HS-5 (cell line): ENCODE measurements around the gene SOX14.

Experiments used
- DNase-seq: peaks from one replicate; pipeline ENCODE4 v3.0.0-alpha.2; 2012; ENCODE audit warnings: low read depth

SOX14 gene

DNA sequence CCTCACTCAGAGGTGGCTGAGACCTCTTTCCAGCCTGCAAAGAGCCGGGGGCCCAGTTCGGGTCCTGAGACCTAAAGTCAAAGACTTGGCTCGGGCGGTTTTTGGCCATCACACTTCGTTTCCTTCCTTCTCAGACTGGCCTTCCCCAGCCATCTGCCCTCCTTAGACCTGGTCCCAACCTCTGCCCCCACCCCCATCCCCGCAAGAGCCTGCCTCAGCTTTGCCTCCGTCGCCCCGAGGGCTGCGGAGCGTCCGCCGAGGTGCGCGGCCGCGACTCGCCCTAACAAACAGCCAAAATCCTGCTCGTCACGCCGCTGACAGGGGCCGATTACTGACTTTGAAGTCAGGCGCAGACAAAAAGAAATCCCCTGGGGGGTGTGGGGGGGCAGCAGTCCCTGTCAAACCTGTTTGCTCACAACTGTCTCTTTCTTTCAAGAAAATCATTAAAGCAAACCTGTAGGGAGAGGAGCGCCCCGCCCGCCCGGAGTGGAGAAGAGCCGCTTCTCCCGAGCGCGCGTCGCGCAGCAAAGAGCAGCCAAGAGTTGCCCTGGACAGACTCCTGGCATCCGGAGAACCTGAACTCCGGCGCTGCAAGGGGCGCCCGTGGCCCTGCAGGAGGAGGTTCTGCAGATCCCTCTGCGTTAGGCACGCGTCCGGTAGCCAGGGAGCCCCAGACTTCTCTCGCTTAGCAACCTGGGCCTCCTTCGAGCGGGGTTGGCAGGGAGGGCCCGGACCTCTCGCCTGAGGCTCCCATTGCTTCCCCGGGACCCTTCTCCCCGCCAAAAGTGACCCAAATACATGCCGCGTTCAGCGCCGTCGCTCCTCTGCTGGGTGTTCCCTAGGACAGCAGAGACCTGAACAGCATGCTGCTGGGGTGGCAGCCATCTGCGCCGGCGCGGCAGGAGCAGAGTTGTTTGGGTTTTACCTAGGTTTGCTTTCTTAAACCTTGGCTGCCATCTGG is 4.5 kb downstream of the SOX14 start:
- no peak for DNase-seq

DNA sequence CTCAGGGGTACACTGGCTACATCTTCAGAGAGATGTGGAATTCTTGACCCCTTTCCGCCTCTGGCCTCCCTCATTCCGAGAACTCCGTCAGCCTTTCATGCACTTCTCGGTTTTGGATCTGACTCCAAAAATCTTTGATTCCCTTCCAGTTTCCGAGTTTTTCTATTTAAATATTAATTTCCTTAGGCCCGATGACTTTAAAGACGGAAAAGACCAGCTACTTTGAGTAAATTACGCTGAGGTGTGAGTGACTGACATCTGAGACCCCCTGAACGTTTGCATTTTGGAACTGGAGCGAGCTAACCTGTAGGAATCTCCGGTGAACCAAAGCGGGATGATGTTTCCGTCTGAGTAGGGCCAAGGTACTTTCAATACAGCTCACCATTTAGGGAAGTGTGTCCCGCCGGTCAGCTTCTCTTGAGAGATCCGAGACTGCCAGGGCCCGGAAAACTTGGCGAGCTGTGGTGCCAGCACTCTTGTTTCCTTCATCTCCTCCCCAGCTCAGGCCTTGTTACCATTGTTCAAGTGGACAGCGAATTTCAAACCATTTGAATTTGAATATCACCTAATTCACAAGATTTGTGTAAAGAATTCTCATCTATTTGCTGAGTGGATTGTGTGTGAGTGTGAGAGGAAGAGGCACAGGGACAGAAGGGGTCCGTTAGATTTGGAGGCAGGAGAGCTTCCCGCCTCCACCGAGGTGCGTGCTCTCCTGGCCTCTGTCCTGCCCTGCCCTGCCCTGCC is 5.4 kb downstream of the SOX14 start:
- DNase-seq, result no peak

DNA sequence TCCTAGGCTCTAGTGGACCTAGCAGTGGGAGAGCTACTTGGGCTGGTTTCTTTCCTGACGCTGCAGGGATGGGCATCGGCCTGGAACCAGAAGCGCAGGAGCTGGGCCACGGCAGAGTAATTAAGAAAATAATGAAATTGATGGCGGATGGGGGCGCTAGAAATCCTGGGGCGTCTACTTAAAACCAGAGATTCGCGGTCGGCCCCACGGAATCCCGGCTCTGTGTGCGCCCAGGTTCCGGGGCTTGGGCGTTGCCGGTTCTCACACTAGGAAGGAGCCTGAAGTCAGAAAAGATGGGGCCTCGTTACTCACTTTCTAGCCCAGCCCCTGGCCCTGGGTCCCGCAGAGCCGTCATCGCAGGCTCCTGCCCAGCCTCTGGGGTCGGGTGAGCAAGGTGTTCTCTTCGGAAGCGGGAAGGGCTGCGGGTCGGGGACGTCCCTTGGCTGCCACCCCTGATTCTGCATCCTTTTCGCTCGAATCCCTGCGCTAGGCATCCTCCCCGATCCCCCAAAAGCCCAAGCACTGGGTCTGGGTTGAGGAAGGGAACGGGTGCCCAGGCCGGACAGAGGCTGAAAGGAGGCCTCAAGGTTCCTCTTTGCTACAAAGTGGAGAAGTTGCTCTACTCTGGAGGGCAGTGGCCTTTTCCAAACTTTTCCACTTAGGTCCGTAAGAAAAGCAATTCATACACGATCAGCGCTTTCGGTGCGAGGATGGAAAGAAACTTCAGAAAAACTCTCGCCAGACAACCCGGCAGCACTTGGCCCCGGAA is 6.1 kb downstream of the SOX14 start:
- DNase-seq, result no peak

DNA sequence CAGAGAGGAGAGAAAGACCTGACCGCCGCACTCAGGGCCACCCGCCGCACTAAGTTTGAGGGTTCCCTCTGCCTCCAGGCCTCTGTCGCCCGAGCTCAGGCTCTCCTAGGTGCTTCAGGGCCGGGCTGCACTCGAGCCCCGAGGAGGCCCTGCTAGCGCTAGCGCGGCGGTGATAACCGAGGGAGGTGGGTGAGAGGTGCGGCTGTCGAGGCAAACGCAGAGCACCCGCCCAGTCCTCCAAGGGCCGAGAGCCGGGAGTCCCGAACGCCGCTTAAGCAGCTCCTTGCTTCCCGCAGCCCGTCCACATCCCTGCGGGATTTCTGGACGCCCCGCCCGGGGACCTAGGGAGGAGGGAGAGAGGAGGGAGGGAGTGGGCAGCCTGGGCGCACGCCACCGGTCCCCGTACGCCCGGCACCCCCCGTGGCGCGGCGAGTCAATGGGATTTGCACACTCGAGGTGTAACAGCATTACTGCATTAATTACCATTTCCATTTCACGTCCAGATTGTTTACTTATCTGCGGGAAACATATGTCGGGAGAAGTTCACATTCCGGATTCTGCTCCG is 6.8 kb downstream of the SOX14 start:
- DNase-seq, result no peak

DNA sequence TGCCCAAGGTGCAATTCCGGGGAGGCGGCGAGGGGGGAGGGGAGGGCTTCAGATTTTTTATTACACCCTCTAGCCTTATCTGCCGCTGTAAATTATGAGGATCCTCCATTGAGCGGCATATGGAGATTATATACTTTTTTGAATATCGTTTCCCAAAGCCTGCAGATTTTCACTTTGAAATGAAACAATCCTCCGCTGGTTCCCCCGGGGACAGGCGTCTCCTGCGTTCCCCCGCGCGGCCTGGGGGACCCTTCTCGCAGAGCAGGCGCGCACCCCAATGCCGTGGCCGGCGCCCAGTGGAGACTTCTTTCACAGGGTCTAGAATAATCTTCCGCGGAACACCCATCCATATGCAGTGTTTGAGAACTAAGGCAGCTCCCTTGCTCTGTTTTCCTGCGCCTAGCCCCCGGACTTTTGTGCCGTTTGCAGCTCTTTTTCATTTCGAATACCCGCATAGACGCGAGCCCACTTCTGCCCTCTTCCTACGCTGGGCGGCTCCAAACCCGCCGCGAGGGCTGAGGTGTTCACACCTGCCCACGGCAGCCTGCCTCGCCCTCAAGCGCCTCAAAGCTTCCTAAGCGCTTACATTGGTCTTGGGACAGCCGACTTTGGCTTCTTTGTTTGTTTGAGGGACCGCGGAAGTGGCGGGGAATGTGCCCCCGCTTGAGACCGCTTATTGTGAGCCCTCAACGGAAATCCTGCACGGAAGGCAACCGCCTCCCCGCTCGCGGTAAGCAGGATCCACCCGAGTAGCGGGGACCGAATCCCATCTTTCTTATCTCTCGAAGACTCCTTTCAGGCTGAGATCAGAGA is 7.5 kb downstream of the SOX14 start:
- no peak for DNase-seq

DNA sequence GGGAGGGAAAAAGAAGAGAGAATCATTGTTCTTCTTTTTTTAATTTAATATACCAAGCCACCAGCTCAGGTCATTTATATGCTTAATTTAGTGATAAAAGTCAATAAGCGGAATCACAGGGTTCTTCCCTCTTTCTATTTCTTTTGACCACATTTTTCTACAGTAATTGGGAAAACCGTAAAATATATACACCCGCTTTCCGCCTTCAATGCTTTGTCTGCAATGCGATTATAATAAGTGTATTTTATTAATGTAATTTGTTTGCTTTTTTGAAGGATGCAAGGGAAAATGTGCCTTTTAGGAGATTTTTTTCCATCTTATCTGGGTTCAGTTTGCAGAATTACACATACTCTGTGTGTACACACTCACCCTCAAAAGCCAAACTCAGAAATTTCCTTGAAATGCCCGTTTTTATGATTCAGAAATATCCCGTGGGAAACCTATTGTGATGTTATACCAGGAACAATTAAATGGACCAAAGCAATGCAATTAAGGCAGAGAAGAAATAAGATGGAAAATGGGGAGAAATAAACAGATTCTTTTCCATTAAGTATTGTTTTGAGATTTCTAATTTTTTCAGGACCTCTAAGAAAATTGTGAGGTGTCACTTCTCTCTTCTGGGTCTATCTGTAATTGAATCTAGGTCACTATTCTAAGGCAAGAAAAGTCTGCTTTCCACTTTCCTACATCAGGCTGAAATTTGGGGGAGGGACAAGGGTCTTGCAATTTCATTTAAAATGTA is 8.3 kb downstream of the SOX14 start:
- no peak for DNase-seq

DNA sequence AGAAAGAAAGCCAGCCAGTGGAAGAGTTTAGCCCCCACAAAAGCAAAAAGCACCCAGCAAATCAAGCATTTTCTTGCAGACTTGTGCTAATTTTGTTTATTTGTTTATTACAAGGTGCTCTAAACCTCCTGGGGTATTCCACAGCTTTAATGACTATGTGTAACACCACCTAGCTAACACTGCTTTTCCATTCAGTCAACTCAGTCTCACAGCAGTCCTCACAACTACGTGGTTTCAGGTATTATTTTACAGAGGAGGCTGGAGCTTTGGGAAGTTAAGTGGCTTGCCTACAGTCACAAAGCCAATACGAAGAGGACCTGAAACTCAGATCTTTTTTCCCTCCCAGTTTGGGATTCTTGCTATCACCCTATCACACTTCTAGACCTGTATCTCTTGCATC is 14.8 kb downstream of the SOX14 start:
- no peak for DNase-seq

DNA sequence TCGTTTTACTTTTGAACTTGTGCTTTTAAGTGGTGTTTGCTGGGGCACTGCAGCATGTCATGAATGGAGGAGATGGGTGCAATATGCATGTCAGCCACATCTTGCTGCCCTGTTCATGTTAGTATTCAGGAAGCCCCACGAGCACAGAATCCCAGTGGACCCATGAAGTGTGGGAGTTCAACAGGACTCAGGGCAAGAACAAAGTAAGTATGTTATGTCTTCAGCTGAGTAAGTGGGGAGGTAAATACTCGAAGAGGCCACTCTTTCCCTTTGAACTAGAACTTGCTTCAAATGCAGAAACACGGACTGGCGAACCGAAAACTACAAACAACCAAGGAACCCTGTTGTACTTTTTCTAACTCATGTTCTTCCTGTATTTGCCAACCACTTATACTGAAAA is 23.4 kb downstream of the SOX14 start:
- no peak for DNase-seq

DNA sequence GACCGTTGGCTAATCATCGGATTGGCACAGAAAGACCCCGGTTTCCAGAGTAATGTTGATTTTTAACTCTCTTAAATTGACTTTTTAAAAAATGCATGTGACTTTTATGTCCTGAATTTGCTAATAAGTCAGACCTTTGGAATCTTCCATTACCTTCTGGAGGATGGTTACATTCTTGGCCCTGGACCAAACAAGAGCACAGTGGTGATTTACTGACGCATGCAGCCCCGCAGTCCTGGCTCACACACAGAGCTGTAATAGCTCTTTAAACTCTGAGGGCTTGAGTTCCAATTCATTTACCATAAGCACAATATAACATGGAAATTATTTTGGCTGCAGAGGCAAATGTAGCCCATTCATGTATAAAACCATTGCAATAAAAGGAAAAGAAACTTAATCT is 25.1 kb downstream of the SOX14 start:
- DNase-seq, result no peak

DNA sequence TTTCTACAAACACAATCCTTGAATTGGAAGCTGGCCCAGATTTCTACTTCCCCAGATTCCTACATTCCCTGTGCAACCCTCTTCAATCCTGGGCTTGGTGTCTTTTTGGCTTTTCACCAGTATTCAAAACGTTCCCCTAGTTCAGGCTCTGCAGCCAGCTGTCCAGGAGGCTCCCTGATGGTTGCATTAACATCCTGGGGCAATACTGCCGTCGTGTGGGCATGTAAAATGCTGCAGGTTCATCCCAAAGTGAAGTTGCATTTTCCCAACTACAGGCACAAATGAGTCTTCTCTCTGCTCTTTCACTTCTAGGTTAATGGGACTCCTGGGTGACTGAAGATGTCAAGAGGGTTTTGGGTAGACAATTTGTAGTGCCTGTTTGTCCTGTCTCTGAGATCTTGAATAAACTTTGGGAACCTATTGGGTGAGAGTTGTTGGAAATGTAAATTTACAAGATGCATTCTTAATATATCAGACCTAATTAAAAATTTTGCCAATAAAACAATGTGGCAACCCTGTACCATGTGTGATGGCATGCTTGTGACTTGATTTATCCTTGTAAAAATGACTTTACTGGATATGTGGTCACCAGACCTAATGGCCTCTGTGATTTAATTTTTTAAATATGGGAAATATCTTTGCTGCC is 28.6 kb downstream of the SOX14 start:
- DNase-seq, result peak; percentile 0

DNA sequence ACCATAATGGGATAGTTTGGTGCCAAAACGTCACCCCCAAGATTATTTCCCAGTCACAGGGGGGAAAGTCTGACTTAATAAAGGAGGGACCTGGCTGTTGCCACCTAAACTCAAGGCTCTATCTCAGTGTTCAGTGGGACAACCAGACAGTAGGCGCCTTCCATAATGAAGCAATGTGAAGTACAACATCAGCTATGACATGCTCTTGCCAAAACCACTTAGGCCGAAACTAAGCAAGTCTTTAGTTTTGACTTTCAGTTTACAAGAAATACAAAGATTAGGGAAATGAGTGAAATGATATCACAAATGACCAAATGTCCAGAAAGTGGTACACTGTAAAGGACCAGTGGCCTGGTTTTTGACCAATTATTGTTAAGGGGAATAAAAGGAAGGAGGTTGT is 32.9 kb downstream of the SOX14 start:
- DNase-seq, result no peak

DNA sequence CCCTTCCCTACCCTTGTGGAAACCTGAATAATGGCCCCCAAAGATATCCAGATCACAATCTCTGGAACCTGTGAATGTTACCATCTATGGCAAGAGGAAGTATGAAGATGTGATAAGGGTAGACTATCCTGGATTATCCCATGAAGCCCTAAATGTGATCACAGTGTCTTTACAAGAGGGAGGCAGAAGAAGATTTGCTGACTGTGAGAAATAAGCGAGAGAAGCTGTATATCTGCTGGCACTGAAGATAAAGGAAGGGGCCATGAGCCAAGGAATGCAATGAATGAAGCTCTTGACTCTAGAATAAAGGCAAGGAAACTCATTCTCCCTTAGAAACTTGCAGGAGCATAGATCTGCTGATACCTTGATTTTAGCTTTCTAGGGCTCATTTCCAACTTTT is 39.1 kb downstream of the SOX14 start:
- DNase-seq, result no peak

DNA sequence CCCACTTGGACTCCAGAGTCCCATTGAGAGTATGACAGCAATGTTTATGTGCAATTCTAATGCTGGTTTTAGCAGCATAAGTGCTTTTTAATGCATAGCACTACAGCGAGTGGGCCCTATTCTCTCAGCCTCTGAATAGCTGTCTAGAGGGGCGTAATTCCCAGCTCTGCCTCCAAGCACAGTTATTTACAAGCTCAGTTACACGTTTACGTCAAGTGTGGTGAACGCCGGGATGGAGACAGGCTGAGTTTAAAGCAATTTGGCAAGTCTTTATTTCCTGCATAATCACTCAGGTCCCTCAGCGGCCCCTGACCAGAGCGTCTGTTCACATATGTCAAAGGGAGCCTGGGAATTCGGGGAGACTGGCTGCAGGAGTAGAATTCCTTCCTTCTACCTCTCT is 43.9 kb downstream of the SOX14 start:
- no peak for DNase-seq

DNA sequence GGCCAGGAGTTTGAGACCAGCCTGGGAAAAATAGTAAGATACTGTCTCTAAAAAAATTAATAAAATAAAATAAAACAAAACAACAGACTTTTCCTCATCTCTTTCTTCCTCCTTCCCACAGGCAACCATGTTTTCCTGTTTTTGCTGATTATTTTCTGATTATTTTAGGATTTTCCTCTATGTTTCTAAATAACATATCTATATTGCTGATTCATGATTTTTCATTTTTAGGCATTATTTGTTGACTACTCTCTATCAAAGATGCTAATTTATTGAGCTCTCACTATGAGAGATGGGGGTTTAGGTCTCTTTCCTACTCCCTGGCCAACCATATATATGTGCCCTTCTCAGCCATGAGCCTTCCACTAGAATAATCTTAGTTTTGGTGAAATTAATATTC is 45.4 kb downstream of the SOX14 start:
- DNase-seq, result no peak

DNA sequence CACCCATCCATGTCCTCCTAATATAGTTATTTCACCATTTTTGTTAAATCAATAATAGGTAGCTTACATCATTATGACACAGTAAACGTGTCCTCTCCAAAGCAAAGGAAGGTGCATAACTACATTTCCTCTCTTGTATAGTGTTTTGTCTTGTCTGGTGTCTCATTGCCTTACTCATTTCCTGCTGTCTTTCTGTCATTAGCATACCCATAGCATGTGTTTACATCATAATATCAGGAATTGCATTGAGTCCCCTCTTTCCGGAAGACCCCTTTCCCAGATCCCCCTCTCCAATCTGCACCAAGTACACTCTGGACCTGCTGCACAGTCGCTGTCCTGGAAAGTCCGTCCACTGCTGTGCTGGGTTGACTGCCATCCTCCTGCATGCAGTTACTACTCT is 47.9 kb downstream of the SOX14 start:
- DNase-seq, result no peak

DNA sequence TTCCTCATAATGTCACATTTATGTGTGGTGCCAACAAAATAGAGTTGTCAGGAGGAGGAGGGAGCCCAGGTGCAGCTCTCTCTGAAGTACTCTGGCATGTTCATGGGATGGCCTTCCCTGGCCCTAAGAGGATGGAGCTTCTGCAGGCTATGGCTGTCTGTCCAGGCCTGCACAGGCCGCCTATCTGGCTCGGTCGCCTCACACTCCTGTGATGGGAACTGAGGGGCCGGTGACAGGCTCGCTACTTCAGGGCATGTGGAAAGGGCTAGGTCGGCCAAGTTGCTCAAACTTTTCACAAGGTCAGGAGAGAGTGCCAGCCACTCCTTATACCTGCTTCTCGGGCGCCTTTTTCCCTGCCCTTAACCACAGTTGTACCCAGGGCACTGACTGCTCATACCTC is 51.1 kb downstream of the SOX14 start:
- no peak for DNase-seq
